SW 1271 (cell line): Measurements from ENCODE around the gene CAMTA1.
"Not testable (repeated sequence)": the region's sequence is repeated elsewhere in the genome, so short reads cannot be mapped to it uniquely, and the experiment has no call there.

Source experiments
- DNase-seq, 2 experiments: peaks; one replicate each; lab custom pipeline; 2025; lab: John Stamatoyannopoulos, UW

CAMTA1 gene

GRCh38 chr1:7679159-7679872, 894.1 kb downstream of the CAMTA1 start:
- DNase-seq = no peak

GRCh38 chr1:7679873-7680206, 894.6 kb downstream of the CAMTA1 start:
- no peak for DNase-seq

GRCh38 chr1:7680207-7680954, 895.1 kb downstream of the CAMTA1 start:
- peak in 1 of 2 experiments; percentile 5 for DNase-seq

- DNase-seq = no peak
Measured at GRCh38 chr1:7680955-7681268, 895.7 kb downstream of the CAMTA1 start.

GRCh38 chr1:7681401-7681800, 896.1 kb downstream of the CAMTA1 start:
- no peak for DNase-seq

GRCh38 chr1:7683521-7683920, 898.3 kb downstream of the CAMTA1 start:
- DNase-seq = no peak

GRCh38 chr1:7684132-7684531, 898.9 kb downstream of the CAMTA1 start:
- DNase-seq = no peak

- no peak for DNase-seq
Measured at GRCh38 chr1:7684861-7685635, 899.8 kb downstream of the CAMTA1 start.

GRCh38 chr1:7686301-7686850, 901.1 kb downstream of the CAMTA1 start:
- no peak for DNase-seq

GRCh38 chr1:7687411-7687810, 902.2 kb downstream of the CAMTA1 start:
- DNase-seq = no peak

- DNase-seq = no peak
Measured at GRCh38 chr1:7688659-7689058, 903.4 kb downstream of the CAMTA1 start.

- not testable (repeated sequence) for DNase-seq
Measured at GRCh38 chr1:7689307-7689706, 904.1 kb downstream of the CAMTA1 start.

GRCh38 chr1:7690076-7690475, 904.8 kb downstream of the CAMTA1 start:
- DNase-seq = no peak

- DNase-seq = no peak
Measured at GRCh38 chr1:7690496-7691182, 905.4 kb downstream of the CAMTA1 start.

- no peak for DNase-seq
Measured at GRCh38 chr1:7691576-7691975, 906.3 kb downstream of the CAMTA1 start.

- DNase-seq = no peak
Measured at GRCh38 chr1:7692005-7692404, 906.8 kb downstream of the CAMTA1 start.

GRCh38 chr1:7693037-7693436, 907.8 kb downstream of the CAMTA1 start:
- DNase-seq = not testable (repeated sequence)

- DNase-seq = no peak
Measured at GRCh38 chr1:7693662-7694061, 908.4 kb downstream of the CAMTA1 start.

GRCh38 chr1:7694600-7695496, 909.6 kb downstream of the CAMTA1 start:
- DNase-seq = no peak

- DNase-seq = no peak
Measured at GRCh38 chr1:7695497-7696117, 910.4 kb downstream of the CAMTA1 start.

GRCh38 chr1:7698641-7699040, 913.4 kb downstream of the CAMTA1 start:
- DNase-seq = no peak
